GM18508 (cell line): Measurements from ENCODE around the gene REEP3.

Experiments used
- ATAC-seq: cut with Tn5 transposase; IDR thresholded peaks from one replicate; pipeline ENCODE4 v1.9.1; 2021; ENCODE audit warnings: moderate number of reproducible peaks; ENCODE audit not compliant: insufficient read depth, unreplicated experiment

The REEP3 gene

GRCh38 chr10:63583909-63584724 lies 62.9 kb downstream of the REEP3 start:
- no peak for ATAC-seq

DNA sequence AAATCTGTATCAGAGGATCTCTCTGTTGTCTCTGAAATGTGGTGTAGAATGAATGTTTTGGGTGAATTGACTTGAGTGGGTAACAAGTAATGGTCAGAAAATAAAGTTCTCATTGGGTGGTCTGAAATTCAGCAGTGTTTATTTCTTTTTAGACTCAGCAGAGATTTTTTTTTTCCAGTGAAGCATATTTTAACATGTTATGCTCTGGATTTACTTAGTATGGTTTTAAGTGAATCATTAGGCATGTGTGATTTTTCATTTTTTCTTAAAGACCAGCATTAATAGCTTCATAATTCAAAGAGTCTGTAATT lies 63.5 kb downstream of the REEP3 start:
- no peak for ATAC-seq

GRCh38 chr10:63585041-63585440 lies 63.8 kb downstream of the REEP3 start:
- ATAC-seq = no peak

DNA sequence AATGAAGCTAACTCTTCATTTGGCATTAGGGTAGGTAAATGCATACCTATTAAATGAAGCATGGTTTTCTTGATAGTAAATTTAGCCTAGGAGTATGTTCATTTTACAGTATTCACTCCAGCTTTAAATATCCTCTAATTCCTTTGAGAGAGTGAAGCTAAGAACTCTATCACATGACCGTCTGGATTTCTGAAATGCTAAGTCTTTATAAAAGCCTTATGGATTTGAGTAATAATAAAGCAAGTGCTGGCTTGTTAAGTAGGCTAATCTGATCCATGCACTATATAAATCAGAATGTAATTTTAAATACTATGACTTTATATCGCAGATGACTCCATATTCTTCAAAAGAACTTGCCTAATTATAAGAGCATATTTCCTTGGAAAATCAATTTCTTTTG lies 64.8 kb downstream of the REEP3 start:
- ATAC-seq = no peak

- no peak for ATAC-seq
Measured at GRCh38 chr10:63587191-63587590, 66.0 kb downstream of the REEP3 start.

GRCh38 chr10:63588436-63589167 lies 67.4 kb downstream of the REEP3 start:
- no peak for ATAC-seq

DNA sequence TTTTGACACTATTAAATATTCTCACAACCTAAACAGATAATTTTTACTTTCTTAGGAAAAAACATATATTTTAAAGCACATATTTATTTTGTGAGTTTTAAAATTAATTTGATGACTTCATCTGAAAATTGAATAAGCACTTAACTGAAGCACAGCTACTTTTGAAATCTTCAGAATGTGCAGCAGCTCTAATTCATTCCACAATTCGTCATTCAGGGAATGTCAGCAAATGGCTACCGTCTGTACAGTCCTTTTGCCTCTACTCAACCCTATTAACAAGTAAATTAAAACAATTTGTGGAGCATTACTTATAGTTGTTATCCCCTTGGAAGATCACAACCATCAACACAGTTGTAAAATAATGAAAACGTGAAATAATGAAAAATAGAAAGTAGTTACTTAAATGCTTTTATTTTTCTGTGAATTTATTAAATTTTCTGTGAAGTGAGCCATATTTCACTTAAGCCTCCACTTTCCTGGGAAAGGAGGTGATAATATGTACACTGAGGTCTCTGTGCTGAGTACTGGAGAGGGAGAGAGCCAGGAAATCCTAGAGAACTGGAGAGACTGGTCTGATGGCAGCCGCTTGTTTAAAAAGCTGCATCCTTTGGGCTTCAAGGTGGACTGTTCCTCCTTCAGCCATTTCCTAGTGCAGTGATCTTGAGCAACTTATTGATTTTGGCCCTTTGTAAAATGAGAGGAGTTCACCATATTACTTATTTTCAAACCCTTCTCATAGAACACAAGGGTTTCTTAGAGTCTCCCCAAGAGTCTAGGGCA lies 70.6 kb downstream of the REEP3 start:
- ATAC-seq = no peak

- no peak for ATAC-seq
Measured at GRCh38 chr10:63593576-63593975, 72.4 kb downstream of the REEP3 start.

- ATAC-seq = no peak
Measured at GRCh38 chr10:63595072-63595471, 73.9 kb downstream of the REEP3 start.

DNA sequence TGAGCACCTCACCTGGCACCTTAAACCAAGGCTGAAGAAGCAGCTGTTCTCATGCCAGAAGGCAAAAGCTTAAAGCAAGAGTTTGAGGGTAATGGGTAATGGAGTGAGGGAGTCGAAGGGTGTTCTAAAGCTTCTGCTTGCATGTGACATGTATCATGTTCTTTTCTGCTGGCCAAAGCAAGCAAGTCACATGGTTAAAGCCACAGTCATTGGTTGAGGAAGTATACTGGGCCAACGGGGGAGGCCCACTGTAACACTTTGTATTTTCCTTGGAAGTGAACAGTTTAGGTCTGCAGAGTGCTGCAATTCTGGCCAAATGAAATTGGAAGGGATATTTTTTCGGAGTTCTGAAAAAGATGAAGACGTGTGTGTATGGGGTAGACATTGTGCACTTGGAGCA lies 75.7 kb downstream of the REEP3 start:
- no peak for ATAC-seq

DNA sequence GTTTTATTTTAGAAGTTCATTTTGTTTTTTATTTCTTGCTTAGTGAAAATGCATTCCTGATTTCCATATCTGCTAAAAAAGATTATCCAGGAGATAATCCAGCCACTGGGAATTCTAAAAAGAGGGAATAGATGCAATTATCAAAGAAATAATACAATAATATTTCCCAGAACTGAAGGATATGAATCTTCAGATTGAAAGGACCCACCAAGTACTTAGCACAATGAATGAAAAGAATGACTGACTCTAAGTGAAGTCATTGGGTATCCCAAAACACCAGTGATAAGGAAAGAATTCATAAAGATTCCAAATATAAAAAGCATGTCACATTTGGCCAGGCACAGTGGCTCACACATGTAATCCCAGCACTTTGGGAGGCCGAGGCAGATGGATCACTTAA lies 79.3 kb downstream of the REEP3 start:
- no peak for ATAC-seq

DNA sequence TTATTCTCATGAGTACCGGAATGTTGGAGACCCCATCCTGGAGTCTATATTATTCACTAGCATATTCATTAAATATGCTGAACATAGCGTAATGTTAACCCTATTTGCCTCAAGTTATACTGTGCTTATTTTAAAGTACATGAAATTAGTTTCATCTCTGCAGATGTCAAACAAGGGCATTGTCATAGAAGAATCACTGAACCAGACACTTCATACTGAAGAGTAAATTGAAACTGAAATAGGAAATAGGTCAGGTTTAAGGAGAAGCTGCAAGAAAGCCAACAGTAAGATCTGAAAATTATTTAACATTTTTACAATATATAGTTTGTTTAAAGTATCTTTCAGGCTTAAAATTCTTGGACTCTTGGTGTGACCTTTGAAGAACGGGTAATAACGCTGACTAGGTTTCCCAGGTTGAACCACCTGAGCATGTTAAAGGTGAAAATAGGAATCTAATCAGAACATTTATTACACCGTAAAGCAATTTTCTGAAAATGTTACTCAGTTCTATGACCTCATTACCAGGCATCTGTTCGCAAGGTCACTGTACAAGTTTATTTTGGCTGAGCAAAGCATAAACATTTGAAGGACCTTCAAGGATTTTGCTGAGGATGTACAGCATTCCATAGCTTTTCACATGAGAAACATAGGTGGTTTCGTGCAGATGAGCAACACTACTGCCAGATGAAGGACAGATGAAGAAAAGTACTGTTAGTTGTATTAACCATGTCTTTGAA lies 82.7 kb downstream of the REEP3 start:
- peak; percentile 70 for ATAC-seq

DNA sequence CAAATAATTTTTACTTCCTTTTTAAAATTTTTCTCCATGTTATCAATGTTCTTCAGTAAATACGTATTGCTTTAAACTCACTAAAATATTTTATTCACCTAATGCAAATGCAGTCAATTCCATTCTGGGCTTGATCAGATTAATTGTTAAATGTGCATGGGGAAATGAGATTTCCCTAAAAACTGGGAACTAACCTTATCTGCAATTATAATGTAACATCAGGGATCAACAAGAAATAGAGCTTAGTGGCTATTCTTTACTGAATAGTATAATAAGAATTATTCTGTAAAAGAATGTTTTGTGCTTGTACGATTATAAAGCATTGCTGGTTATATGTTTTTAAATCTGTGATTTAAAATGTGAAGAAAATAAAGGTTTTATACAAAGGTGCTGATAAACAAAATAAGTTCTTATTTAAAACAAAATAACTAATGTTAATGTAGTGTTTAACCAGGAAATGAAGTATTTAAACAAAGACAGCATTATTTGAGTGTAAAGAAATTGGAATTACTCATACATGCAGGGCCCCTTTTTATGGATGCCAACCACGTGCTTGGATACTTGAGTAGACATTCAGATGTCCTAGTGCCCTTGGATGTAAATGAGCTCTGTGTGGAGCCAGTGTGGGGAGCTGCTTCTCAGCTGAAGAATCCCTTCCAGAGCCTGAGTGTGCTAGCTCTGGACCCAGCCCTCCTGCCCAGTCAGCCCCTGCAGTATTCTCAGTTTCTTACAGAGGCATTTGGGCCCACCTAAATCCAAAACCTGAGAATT lies 84.2 kb downstream of the REEP3 start:
- ATAC-seq = no peak

- ATAC-seq = no peak
Measured at GRCh38 chr10:63608511-63608910, 87.3 kb downstream of the REEP3 start.

DNA sequence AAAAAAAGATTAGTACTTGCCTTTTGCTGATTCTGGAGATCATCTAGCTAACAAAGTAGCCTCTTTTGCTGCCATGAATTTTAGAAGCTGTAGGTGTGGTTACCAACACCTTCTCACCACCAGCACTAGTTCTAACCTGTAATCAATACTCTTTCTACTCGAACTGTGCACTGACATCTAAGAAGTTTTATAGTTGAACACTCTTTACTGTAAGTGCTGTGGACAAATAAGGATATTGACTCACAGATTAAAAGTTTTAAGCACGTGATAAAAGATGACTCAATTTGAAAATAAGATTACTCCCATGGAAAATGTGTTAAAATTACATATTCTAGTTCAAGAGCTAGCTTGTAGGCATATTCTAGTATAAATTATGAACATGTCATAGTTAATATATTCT lies 89.9 kb downstream of the REEP3 start:
- ATAC-seq = no peak

DNA sequence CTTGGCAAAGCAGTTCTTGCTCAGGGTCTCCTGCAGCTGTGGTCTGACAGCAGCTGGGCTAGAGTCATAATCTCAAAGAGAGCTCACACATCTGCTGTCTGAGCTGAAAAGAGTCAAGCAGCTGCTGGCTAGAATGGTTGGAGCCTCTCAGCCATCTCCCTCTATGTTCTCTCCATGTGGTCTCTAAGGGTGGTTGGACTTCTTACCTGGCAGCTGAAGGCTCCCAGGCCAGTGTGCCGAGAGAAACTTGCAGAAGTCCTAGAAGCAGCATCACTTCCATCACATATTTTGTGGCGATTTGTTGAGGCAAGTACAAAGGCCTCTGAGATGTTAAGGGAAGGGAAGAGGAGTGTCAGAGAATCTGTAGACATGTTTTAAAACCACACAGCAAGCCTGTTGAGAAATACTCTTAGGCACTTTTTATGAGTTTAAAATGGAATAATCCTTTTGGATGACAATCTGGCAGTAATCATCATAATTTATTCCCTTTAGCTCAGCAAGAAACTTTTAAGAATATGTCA lies 93.2 kb downstream of the REEP3 start:
- no peak for ATAC-seq

DNA sequence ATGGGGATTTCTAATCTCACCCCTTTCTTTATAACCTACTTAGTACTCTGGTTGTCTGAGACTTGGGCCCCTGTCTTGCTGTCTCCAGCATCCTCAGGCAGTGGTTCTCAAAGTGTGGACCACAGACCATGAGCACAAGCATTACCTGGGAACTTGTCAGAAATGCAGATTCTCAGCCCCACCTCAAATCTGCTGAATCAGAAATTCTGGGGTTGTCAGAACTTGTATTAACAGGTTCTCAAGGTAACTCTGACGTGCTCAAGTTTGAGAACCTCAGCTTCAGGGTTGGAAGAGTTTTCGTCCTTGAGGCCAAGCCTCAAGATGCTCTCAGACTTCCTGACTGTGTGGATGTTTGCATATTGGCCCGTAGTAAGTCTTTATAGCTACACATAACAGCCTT lies 97.4 kb downstream of the REEP3 start:
- ATAC-seq = no peak

GRCh38 chr10:63619426-63619825 lies 98.2 kb downstream of the REEP3 start:
- no peak for ATAC-seq

DNA sequence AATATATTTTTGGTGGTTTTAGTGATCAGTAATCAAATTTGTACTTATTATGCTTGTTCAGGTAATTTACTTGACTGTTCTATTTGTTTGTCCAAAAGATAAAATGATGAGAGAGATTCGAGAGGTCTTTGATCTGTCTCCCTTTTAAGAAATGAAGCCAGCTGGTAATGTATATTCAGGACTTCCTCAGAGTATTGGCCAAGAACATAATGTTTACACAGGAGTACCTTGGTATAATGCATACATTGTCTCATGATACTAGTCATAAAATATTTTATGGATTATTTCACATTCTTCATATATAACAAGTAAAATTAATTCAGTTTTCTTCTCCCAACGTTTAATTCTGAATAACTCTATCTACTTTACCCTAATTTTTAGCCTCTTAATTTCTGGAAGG lies 100.9 kb downstream of the REEP3 start:
- no peak for ATAC-seq

DNA sequence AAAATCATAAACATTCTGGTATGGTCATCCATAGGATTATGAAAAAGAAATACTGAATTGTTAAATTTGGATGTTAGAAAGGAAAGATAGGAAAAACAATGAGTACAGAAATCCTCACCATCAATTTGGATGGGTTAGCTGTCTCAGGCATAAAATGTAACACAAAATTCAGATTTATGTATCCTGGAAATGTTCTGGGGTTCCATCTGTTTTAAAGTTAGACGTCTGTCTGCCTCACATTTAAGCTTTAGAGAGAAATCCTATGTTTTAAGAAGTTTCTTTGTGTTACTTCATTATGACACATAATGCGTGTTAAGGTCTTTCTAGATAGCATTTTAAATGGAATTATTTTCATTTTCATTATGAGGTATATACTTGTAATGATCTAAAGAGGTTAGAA lies 103.5 kb downstream of the REEP3 start:
- ATAC-seq = no peak
